HEK293 (cell line): ENCODE data around the gene OR6B1.

ENCODE experiments used
- CTCF ChIA-PET: fragments of 350-600 bp; formaldehyde crosslinking; extraction: SDS; loops from one replicate; lab custom pipeline; 2021; ENCODE audit warnings: antibody characterized with exemption; lab: Yijun Ruan, JAX
- POLR2A ChIA-PET: fragments of 300-600 bp; formaldehyde crosslinking; extraction: SDS; loops from one replicate; lab custom pipeline; 2020; ENCODE audit warnings: antibody characterized with exemption, inconsistent platforms; lab: Yijun Ruan, JAX
- H3K27ac ChIP-seq: fragments of 200-500 bp; sonication (Bioruptor generic); 2 replicates; pipeline ENCODE4 v1.5.1; 2014; ENCODE audit warnings: low read depth, low read length, control low read depth, inconsistent platforms; ENCODE audit errors: extremely low read depth
- H3K36me3 ChIP-seq, 2 experiments: fragments of 200-500 bp in 1 of 2; sonication (Bioruptor generic) in 1 of 2; 1 replicate in 1 of 2; 2 replicates in 1 of 2; pipeline ENCODE4 v1.5.1; 2014 to 2017; ENCODE audit warnings: inconsistent platforms in 2 of 2, low read length in 2 of 2; ENCODE audit not compliant: control insufficient read depth in 2 of 2, insufficient read depth in 1 of 2
- H3K4me1 ChIP-seq: fragments of 200-500 bp; sonication (Bioruptor generic); 2 replicates; pipeline ENCODE4 v1.5.1; 2014; ENCODE audit warnings: mild to moderate bottlenecking, low read length, inconsistent platforms; ENCODE audit not compliant: control insufficient read depth, insufficient read depth
- H3K4me3 ChIP-seq: 2 replicates; pipeline ENCODE4 v1.5.1; 2011; ENCODE audit warnings: low read depth, mild to moderate bottlenecking, control low read depth, low read length, moderate library complexity
- H3K9me3 ChIP-seq: fragments of 200-500 bp; sonication (Bioruptor generic); 2 replicates; pipeline ENCODE4 v1.5.1; 2014; ENCODE audit warnings: low read depth, low read length, inconsistent platforms; ENCODE audit not compliant: control insufficient read depth, insufficient read depth
- GLIS2 ChIP-seq: fragments of 450-650 bp; formaldehyde crosslinking; IDR thresholded peaks from 2 replicates; pipeline ENCODE4 v1.5.1; 2016; ENCODE audit warnings: missing biosample characterization, missing genetic modification characterization
- MEIS1 ChIP-seq: sonication (generic); formaldehyde crosslinking; IDR thresholded peaks from 2 replicates; pipeline ENCODE4 v1.8.1; 2022; ENCODE audit warnings: missing genetic modification reagents, mild to moderate bottlenecking, borderline replicate concordance
- REPIN1 ChIP-seq: fragments of 450-650 bp; formaldehyde crosslinking; IDR thresholded peaks from 2 replicates; pipeline ENCODE4 v1.5.1; 2017; ENCODE audit warnings: missing biosample characterization, missing genetic modification characterization, low read depth
- SCRT1 ChIP-seq: fragments of 450-650 bp; formaldehyde crosslinking; IDR thresholded peaks from 2 replicates; pipeline ENCODE4 v1.5.1; 2016; ENCODE audit warnings: missing biosample characterization, missing genetic modification characterization, borderline replicate concordance
- ZEB2 ChIP-seq: fragments of 450-650 bp; formaldehyde crosslinking; IDR thresholded peaks from 2 replicates; pipeline ENCODE4 v1.5.1; 2016; ENCODE audit warnings: missing biosample characterization, missing genetic modification characterization
- ZNF157 ChIP-seq: fragments of 450-650 bp; formaldehyde crosslinking; IDR thresholded peaks from 2 replicates; pipeline ENCODE4 v1.5.1; 2016; ENCODE audit warnings: missing biosample characterization, missing genetic modification characterization
- ZNF214 ChIP-seq: fragments of 450-650 bp; formaldehyde crosslinking; IDR thresholded peaks from 2 replicates; pipeline ENCODE4 v1.5.1; 2017; ENCODE audit warnings: missing biosample characterization, mild to moderate bottlenecking, missing genetic modification characterization, borderline replicate concordance
- ZNF239 ChIP-seq: fragments of 450-650 bp; formaldehyde crosslinking; IDR thresholded peaks from 2 replicates; pipeline ENCODE4 v1.5.1; 2016; ENCODE audit warnings: missing biosample characterization, missing genetic modification characterization
- ZNF24 ChIP-seq: fragments of 450-650 bp; formaldehyde crosslinking; IDR thresholded peaks from 2 replicates; pipeline ENCODE4 v1.5.1; 2016; ENCODE audit warnings: missing biosample characterization, missing genetic modification characterization
- ZNF426 ChIP-seq: fragments of 450-650 bp; formaldehyde crosslinking; IDR thresholded peaks from 2 replicates; pipeline ENCODE4 v1.5.1; 2017; ENCODE audit warnings: missing biosample characterization, missing genetic modification characterization, mild to moderate bottlenecking, inconsistent platforms, moderate library complexity
- ZNF548 ChIP-seq: fragments of 450-650 bp; formaldehyde crosslinking; IDR thresholded peaks from 2 replicates; pipeline ENCODE4 v1.5.1; 2016; ENCODE audit warnings: missing biosample characterization, missing genetic modification characterization
- ZNF585B ChIP-seq: fragments of 450-650 bp; formaldehyde crosslinking; IDR thresholded peaks from 2 replicates; pipeline ENCODE4 v1.5.1; 2016; ENCODE audit warnings: missing biosample characterization, missing genetic modification characterization
- ZNF621 ChIP-seq: fragments of 450-650 bp; formaldehyde crosslinking; IDR thresholded peaks from 2 replicates; pipeline ENCODE4 v1.5.1; 2017; ENCODE audit warnings: missing biosample characterization, missing genetic modification characterization
- ZNF664 ChIP-seq: fragments of 450-650 bp; formaldehyde crosslinking; IDR thresholded peaks from 2 replicates; pipeline ENCODE4 v1.5.1; 2016; ENCODE audit warnings: missing biosample characterization, missing genetic modification characterization
- ZNF843 ChIP-seq: fragments of 450-650 bp; formaldehyde crosslinking; IDR thresholded peaks from 2 replicates; pipeline ENCODE4 v1.5.1; 2016; ENCODE audit warnings: missing biosample characterization, missing genetic modification characterization
- ZXDB ChIP-seq: fragments of 450-650 bp; formaldehyde crosslinking; IDR thresholded peaks from 2 replicates; pipeline ENCODE4 v1.5.1; 2016; ENCODE audit warnings: missing biosample characterization, missing genetic modification characterization
- TF ChIP-seq, protein P1 (sequence below): fragments of 450-650 bp; formaldehyde crosslinking; IDR thresholded peaks from 2 replicates; pipeline ENCODE4 v1.5.1; 2016; ENCODE audit warnings: missing biosample characterization, missing genetic modification characterization, borderline replicate concordance
- TF ChIP-seq, protein P2 (sequence below): fragments of 450-650 bp; formaldehyde crosslinking; IDR thresholded peaks from 2 replicates; pipeline ENCODE4 v1.5.1; 2016; ENCODE audit warnings: missing biosample characterization, missing genetic modification characterization
- TF ChIP-seq, protein P3 (sequence below): fragments of 450-650 bp; formaldehyde crosslinking; IDR thresholded peaks from 2 replicates; pipeline ENCODE4 v1.5.1; 2016; ENCODE audit warnings: missing biosample characterization, missing genetic modification characterization
- TF ChIP-seq, protein P4 (sequence below): fragments of 450-650 bp; formaldehyde crosslinking; IDR thresholded peaks from 2 replicates; pipeline ENCODE4 v1.5.1; 2017; ENCODE audit warnings: missing biosample characterization, missing genetic modification characterization

OR6B1 gene

DNA sequence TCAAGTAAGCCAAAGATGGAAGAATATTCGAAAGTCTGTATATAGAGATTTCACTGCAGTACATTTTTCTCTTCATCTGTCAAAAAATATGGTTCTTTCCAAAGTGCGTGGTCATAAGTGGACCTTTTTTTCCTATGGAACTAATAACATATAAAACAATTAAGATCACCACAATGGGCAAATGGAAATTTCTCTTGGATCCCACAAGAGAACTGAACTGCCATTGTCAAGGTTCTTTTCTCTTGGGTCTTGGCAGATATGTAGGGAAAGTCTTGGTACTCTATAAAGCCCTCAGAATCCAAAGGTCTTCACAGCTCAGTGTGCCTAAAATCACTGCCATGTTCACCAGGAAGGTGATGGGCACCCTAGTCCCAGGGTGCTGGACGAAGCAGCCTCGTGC is at the start of gene OR6B1:
Gene OR6B1, plus strand, starts transcription at position 301 of the 400 bp plus-strand sequence. CDS start 3,677 bp downstream, outside the sequence.
- no peaks in the 10 kb centered on the region for H3K9me3 ChIP-seq
- no peaks in the 10 kb centered on the region for H3K36me3 ChIP-seq
- ChIA-PET POLR2A (no interaction called here), CTCF (no interaction called here)
- no peaks in the 10 kb centered on the region for H3K4me1 ChIP-seq
- H3K27ac ChIP-seq: no peak within 1 kb of the TSS
- TF ChIP-seq REPIN1 (tag by site-specific recombination) (no peak), ZNF426 (tag by site-specific recombination) (no peak), ZXDB (tag by site-specific recombination) (no peak), ZNF843 (tag by site-specific recombination) (no peak), GLIS2 (tag by site-specific recombination) (no peak), ZNF585B (tag by site-specific recombination) (no peak), ZNF621 (tag by site-specific recombination) (no peak)
- TF ChIP-seq, protein P1, sequence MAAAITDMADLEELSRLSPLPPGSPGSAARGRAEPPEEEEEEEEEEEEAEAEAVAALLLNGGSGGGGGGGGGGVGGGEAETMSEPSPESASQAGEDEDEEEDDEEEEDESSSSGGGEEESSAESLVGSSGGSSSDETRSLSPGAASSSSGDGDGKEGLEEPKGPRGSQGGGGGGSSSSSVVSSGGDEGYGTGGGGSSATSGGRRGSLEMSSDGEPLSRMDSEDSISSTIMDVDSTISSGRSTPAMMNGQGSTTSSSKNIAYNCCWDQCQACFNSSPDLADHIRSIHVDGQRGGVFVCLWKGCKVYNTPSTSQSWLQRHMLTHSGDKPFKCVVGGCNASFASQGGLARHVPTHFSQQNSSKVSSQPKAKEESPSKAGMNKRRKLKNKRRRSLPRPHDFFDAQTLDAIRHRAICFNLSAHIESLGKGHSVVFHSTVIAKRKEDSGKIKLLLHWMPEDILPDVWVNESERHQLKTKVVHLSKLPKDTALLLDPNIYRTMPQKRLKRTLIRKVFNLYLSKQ (tag by site-specific recombination): no peak
- TF ChIP-seq, protein P2, sequence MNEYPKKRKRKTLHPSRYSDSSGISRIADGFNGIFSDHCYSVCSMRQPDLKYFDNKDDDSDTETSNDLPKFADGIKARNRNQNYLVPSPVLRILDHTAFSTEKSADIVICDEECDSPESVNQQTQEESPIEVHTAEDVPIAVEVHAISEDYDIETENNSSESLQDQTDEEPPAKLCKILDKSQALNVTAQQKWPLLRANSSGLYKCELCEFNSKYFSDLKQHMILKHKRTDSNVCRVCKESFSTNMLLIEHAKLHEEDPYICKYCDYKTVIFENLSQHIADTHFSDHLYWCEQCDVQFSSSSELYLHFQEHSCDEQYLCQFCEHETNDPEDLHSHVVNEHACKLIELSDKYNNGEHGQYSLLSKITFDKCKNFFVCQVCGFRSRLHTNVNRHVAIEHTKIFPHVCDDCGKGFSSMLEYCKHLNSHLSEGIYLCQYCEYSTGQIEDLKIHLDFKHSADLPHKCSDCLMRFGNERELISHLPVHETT: no peak
- TF ChIP-seq, protein P3, sequence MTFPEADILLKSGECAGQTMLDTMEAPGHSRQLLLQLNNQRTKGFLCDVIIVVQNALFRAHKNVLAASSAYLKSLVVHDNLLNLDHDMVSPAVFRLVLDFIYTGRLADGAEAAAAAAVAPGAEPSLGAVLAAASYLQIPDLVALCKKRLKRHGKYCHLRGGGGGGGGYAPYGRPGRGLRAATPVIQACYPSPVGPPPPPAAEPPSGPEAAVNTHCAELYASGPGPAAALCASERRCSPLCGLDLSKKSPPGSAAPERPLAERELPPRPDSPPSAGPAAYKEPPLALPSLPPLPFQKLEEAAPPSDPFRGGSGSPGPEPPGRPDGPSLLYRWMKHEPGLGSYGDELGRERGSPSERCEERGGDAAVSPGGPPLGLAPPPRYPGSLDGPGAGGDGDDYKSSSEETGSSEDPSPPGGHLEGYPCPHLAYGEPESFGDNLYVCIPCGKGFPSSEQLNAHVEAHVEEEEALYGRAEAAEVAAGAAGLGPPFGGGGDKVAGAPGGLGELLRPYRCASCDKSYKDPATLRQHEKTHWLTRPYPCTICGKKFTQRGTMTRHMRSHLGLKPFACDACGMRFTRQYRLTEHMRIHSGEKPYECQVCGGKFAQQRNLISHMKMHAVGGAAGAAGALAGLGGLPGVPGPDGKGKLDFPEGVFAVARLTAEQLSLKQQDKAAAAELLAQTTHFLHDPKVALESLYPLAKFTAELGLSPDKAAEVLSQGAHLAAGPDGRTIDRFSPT (tag by site-specific recombination): no peak
- TF ChIP-seq, all 188 proteins: peak for 0
- H3K4me3 ChIP-seq: no peak within 1 kb of the TSS

DNA sequence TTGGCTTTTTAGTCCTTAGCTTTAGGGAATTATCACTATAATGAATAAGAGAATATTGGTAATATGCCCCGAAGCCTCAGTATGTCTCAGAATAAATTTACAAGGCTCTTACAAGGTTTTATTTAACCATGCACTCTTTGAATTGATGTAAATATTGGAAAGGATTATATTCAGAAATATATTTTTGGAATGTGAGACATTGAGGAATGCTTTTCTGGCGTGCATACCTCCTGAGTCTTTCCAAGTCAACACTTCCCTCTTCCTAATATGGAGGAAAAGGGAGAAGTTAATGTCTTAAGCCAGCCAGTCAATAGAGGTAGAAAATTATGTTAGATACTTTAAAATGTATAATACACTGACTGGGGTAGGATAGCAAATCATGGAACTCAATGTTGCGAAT is 46.7 kb upstream of the OR6B1 start:
- H3K36me3 ChIP-seq: no peaks in the 10 kb centered on the region
- ChIA-PET CTCF (no interaction called here), POLR2A (no interaction called here)
- no peak for TF ChIP-seq SCRT1 (tag by site-specific recombination)
- no peak for TF ChIP-seq ZNF548
- TF ChIP-seq ZEB2 (tag by site-specific recombination): no peak
- TF ChIP-seq ZNF664 (tag by site-specific recombination): no peak
- TF ChIP-seq ZNF239 (tag by site-specific recombination): no peak
- TF ChIP-seq, protein P4, sequence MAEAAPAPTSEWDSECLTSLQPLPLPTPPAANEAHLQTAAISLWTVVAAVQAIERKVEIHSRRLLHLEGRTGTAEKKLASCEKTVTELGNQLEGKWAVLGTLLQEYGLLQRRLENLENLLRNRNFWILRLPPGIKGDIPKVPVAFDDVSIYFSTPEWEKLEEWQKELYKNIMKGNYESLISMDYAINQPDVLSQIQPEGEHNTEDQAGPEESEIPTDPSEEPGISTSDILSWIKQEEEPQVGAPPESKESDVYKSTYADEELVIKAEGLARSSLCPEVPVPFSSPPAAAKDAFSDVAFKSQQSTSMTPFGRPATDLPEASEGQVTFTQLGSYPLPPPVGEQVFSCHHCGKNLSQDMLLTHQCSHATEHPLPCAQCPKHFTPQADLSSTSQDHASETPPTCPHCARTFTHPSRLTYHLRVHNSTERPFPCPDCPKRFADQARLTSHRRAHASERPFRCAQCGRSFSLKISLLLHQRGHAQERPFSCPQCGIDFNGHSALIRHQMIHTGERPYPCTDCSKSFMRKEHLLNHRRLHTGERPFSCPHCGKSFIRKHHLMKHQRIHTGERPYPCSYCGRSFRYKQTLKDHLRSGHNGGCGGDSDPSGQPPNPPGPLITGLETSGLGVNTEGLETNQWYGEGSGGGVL (tag by site-specific recombination): no peak
- TF ChIP-seq ZNF24 (tag by site-specific recombination): no peak
- TF ChIP-seq ZNF214: no peak
- no peak for TF ChIP-seq ZNF157 (tag by site-specific recombination)
- no peak for TF ChIP-seq MEIS1 (CRISPR knock-in tag)
- no peak for TF ChIP-seq REPIN1 (tag by site-specific recombination)
- H3K4me1 ChIP-seq: no peaks in the 10 kb centered on the region
- H3K4me3 ChIP-seq: no peak overlapping the region
- no peaks in the 10 kb centered on the region for H3K9me3 ChIP-seq
- no peak overlapping the region for H3K27ac ChIP-seq
